ENCODE measurements around the gene SEMA3F.
"Not testable (repeated sequence)": the region's sequence is repeated elsewhere in the genome, so short reads cannot be mapped to it uniquely, and the experiment has no call there.

Gene SEMA3F

DNA sequence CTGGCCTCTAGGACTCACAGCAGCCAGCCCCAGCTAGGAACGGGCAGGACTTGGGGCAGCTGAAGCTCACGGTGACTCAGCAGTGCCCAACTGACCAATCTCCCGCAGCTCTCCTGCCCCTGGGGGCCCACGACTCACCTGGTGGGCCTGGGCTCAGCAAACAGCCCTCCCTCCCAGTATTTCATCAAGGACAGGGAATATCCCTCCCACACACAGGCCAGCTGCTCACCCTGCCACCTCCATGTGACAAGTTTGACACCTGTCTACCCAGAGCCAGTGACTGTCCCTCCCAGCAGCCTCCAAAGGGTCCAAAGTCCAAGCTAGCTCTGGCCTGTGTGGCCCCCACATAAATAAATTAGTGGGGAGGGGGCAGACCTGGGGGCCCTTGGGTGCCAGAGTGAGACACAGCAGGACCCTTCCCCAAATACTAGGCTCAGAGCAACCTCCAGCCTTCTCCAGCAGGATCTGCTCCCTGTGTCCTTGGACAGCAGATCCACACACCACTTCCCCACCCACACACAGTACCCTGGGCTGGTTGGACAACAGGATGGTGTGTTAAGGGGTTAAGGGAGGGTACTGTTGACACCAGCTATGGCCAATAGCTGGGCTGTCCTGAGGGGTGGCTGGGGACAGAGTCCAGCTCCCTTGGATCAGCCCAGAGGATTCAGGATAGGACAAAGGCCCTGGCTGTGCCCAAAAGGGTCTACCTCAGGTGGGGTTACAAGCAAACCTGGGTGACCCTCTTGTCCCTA lies 40.6 kb downstream of the SEMA3F start:
- DNase-seq, result no peak

DNA sequence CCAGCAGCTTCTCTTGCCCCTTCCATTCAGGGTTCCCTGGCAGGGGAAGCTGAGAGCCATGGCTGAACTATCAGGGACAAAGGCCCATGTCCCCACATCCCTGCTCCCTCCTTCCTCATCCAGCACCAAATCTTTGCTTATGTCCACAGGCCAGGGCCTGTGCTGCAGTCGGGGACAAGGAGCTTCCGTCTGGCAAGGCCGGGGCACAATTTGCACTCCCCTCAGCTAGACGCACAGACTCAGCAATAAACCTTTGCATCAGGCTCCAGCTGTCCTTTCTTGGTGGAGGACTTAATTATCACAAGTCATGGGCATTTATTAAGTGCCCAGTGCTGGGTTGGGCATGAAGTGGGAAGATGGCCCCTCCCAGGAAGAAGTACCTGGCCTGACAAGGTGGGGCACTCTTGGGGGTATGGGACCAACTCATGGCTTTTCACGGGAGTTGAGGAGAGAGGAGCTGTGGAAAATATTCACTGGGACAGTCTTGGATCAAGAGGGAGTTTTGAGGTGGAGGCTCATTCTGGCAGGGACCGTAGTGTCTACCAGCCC lies 41.2 kb downstream of the SEMA3F start:
- no peak for DNase-seq

DNA sequence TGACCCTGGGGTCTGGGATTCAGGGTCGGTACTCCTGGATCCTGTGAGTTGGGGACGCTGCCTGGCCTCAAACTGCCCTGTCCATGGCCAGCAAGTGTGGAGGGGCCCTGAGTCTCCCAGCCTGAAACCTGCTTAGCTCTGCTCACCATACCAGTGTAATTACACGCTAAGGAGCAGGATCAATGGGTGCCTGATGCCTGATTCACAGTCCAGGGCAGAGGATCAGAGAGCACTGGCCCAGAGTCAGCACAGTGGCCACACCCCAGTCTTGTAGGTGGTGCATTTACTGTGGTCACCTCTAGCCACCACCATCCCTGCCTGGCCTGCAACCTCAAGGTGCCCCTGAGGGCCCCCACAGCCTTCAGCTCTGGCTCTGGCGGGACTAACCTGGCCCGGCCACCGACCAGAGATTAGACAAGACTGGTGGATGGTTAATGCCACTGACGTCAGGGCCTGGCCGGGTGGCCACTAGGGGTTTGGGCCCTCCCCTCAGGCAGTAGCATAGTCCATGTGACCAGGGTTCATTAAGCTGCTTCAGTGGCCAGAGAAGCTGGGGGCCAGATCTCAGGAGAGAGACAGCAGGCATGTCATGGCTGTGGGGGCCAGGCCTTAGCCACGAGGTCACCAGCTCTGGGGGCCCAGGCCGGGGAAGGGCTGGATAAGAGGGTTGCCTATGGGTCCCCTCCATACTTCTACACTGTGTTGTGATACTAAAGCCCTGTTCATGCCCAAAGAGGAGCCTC lies 46.6 kb downstream of the SEMA3F start:
- no peak for DNase-seq

DNA sequence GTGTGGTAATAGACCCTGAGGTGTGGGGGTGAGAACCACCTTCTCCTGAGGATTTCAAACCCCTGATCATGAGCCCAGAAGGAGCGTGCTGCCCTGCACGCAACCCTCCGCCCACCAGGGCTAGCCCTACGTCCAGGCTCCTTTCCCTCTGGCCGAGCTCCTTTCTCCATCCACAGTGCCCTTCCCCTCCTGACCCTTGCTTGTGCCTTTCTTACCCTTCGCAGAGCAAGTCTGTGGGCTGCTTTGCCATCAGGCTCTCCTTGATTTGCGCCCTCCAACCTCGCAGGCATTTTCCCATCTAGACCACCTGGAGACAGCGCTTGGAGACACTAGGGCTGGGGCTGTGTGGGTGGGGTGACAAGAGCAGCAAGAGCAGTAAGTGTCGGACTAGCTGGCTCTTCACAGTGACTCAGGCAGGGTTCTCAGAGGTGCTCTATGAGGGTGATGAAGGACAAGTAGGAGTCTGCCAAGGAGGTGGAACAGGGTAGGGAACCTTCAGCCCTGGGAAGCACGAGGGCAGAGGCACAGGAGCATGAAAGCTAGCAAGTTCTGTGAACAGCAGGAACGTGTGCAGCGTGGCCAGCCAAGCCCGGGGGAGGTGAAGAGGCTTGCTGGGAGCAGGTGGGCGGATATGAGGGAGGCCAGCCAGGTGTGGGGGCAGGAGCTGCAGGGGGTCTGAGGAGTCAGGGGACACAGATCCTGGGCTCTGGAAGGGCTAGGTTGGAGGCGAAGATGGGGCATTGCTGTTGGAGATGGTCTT lies 47.4 kb downstream of the SEMA3F start:
- DNase-seq, result no peak

DNA sequence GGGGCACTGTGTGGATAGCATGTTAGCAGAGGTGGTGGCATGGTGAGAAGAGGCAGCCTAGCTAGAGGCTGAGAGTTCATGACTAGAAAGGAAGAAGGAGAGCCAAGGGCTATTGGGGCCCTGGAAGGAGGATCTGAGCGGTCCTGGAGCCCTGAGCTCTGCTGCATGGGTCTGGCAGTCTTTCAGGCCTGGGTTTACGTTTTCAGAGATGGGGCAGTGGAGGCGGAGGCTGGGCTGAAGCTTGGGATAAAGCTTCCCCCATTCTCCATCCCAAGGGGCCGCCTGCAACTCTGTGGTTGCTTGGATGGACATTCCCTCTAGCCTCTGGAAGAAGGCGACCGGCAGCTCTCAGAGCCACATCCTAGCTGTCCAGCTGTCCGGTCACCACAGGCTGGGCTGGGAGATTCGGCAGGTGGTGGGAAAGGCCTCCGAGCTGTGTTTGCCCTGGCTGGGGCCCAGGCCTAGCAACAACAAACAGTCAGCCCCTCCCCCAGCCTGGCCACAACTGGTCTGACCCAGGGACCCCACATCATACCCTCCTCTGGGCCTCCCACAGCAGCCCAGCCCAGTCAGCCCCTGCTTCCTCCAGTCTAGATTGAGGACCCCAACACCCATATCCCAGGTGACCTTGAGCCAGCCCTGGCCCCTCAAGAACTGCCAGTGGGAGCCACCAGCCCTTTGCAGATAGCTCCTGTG lies 48.1 kb downstream of the SEMA3F start:
- no peak for DNase-seq

DNA sequence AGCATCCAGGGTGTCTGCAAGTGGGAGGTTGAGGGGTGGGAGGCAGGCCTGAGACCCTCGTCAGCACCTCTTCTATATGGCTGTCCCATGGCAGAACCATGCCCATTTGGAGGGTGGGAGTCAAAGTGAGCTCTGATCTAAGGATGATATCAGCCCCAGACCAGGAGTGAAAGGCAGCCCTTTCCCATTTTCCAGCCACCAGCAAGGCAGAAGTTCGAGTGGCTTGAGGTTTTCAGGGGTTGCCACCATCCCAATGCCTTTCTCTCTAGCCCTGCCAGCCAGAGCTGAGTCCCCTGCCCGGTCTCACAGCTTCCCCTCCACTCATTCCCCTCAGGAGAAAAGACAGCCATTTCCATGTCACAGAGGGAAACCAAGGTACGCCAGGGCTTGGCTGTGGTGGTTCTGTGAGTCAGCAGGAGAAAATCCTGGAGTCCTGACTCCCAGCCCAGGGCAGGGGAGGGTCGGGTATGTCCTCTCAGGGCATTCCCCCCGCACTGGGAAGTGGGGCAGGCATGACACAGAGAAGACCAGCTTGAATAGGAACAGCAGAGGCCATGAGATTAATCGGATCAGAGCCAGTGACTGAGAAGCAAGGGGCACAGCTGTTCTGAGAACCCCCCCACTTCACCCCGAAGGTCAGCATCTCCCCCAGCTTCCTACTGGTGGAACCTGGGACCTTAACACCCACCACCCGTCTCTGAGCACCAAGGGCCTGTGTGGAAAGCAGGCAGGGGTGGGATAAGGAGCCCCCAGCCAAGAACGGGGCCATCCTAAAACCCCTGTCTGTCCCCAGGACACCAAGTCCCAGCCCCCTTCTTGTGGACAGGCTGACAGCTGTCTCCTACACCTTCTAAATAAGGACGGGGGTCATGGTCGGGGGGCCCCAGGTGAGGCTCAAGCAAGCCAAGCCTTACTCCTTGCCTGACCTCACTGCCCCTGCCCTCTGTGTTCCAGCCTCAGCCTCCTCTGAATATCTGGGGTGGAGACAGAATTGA lies 49.0 kb downstream of the SEMA3F start:
- DNase-seq, result no peak

DNA sequence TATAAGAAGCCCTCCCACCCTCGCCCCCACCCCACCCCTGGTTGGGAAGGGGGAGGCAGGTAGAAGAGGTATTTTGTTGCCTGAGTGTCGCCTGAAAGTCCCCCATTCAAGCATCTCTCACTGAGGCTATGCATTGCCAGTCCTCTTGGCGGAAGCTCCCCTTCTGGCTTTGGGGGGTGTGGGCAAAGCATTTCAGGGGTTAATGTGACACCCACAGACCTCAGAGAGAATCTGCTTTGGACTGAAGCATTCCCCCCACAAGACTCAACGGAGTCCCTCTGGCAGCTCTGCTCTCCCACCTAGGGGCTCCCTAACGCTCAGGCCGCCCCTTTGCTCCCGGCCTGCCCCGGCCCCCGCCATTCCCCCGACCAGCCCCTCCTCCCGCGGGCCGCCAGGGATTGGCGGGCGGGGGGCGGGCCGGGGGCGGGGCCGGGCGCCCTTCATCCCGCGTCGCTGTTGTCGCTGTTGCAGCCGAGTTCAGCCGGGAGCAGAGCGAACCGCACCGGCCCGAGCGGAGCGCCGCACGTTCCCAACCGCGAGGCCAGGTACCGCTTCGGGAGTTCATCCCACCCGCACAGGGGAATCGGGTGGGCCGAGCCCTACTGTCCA lies 49.8 kb downstream of the SEMA3F start, which contains the start of gene SLC38A3:
TSS of gene SLC38A3 (plus strand) at position 468 of the 609 bp plus-strand sequence. CDS start 8,929 bp downstream, outside the sequence.
- no peak for DNase-seq

DNA sequence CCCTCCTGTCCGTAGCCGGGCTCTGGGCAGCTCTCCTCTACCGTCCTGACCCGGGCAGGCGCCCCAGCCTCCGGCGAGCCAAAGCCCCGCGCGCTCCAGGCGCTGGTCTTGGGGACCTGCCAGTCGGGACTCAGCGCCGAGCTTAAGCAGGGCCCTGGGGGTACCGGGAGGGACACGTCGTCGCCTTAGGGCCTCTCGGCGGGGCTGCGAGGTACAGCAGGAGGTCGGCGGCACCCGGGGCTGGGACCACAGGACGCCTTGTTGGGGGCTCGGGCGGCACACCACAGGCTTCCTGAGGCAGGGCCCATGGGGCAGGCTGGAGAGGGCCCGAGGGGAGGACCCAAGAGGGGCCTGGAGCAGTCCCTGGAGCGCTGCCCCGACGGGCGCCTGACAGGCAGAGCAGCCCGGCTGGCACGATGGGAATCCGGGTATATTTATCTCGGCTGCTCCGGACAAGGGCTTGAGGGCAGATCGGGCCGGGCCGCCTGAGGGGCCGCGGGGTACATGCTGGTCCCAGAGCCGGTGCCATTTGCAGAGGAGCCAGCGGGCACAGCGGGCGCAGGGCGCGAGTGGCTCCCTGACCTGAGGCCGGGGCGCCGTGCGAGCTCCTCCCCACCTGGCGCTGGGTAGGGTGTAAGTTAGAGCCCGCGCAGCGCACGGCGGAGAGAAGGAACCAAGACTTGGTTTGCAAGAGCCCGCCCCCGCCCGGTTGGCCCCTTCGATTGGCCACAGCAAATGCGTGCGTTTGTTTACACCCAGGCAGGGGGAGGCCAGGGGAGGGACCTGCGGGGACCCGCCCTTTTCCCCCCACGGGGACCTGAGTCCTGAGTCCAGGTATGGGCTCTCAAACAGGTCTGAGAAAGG lies 50.5 kb downstream of the SEMA3F start:
- no peak for DNase-seq

DNA sequence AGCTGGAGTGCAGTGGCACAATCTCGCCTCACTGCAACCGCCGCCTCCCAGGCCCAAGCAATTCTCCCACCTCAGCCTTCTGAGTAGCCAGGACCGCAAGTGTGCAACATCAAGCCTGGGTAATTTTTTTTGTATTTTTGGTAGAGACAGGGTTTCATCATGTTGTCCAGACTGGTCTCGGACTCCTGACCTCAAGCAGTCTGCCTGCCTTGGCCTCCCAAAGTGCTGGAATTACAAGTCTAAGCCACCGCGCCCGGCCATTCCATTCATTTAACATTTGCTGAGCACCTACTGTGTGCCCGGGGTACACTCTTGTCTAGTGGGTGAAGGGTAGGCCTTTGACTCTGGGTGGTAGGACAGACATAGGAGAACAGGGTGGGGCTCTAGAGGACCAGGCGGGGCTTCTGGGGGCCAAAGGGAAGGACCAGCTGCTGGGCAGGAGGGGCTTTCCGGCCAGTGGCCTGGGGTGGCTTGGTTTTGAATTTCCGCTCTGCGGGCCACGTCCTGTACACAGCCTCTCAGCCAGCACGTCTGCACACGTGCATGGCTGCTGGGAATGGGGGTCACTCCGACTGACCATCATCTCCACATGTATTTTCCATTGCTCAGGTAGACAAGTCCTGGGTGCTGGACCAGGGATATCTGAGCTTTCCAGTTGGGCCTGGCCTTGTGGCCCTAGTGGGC lies 52.4 kb downstream of the SEMA3F start:
- no peak for DNase-seq

DNA sequence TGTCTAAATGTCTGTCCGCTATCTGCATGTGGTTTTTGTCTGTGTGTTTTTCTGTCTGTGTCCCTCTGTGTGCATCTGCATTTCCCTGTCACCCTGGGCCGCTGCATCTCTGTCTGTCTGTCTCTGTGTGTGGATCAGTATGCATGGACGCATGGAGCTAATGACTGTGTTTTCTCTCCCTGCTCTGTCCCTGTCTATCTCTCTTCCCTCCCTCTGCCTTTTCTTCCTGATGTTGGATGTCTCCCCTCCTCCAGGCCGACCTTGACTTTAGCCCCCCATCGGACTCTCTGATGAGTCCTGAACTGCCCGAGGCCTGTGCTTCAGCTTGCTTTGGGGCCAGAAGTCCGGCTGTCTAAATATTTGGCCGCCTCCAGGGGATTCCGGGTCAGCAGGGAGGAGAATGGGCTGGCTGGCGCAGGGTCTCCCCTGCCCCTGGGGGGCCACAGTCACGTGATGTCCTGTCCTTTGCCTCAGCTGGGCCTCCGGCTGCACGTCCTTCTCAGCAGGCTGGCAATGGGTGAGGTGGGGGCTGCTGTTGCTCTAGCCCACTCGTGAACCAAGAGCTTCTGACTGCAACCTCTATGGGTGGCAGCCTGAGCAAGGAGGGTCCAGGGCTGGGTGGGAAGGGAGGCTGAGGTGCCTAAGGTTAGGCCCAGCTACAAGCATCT lies 53.7 kb downstream of the SEMA3F start:
- DNase-seq, result no peak

DNA sequence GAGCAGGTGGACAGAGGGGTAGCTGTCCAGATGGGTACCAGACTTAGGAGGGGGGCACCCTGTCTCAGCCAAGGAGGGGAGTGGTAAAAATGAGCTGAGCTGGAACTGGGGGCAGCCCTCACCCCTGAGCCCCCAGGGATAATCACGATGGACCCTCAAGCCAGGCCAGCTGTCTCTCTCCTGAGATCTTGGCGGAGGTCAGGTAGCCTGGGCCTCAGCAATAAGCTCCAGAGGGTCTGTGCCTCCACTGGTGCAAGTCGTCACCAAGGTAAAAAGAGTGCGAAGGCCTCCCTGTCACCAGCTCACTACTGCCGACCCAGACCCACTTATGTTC lies 55.0 kb downstream of the SEMA3F start:
- DNase-seq, result no peak

DNA sequence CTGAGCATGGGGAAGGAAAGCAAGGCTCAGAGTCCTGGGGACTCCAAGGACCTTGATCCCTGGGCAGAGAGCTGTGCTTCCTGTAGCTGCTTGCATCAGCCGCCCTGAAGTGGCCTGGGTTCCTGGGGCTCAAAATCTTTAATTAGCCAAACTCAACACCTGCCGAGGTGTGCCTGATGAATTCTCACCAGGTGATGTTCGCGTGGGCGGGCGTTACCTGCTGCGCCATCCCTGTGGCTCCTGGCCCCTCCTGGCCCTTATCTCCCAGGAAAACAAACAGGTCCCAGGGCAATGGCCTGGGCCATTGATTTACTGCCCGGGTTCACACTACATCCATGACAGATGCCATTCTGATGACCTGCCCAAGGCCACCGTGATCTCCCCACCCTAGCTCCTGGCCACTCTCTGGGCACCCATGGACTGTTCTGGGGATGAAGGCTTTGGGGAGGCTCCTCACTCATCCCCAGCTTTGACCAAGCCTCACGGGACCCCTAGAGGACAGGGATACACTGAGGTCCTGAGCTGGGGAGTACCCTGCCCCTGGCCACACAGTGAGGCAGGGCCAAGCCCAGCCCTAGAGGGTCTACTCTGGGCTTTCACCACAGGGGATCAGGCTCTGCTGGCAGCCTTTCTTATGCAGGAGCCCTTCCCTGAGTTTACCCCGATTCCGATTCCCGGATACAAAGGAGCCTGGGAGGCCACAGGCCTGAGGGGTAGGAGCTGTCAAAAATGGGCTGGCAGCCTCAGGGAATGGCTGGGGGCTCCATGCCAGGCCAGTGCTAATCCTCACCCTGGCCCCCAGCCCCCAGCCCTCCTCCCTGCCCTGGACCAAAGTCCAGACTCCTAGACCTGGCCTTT lies 55.6 kb downstream of the SEMA3F start:
- DNase-seq, result no peak

DNA sequence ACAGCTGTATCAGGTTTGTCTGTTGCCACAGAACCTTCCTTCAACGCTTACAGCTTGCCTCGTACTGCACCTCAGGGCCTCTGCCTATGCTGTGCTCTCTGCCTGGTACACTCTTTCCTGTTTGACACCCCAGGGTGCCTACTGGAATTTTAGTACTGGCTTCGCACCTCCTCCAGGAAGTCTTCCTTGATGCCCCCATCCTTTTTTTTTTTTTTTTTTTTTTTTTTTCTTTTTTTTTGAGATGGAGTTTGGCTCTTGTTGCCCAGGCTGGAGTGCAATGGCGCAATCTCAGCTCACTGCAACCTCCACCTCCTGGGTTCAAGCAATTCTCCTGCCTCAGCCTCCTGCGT lies 56.2 kb downstream of the SEMA3F start:
- not testable (repeated sequence) for DNase-seq

DNA sequence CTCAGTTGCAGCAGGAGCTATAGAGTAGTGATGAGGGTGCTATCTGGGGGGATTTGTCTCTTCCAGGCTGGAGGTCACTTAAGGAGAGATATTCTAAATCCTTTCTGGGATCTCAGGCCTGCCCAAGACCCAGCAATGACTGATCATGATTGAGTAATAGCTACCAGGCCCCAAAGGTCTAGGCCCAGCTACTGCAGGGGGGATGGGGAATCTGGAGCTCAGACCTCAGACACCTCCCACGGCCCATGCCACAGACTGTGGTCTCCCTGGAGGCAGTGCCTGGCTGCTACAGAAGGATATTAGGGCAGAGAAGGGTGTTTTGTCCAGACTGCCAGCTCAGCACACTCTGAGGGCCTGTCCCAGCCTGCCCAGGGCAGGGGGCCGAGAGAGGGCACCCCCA lies 56.8 kb downstream of the SEMA3F start:
- no peak for DNase-seq

DNA sequence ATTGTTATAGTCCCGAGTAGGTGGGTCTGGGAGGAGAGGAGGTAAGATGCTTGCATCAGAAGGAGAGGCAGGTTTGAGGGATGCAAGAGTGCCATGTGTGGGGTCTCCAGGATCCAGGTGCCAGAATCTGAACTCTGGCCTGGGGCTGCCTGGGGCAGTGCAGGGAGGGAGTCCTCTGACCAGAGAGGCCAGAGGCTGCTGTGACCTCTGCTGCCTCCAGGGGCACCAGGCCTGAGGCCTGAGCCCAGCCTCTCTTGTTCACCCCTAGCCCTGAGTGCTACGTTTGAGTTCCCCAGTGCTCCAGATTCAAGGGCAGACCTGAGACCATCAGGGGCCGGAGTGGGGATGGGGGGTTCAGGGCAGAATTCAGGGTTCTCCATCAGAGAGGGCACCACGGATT lies 57.4 kb downstream of the SEMA3F start:
- no peak for DNase-seq

DNA sequence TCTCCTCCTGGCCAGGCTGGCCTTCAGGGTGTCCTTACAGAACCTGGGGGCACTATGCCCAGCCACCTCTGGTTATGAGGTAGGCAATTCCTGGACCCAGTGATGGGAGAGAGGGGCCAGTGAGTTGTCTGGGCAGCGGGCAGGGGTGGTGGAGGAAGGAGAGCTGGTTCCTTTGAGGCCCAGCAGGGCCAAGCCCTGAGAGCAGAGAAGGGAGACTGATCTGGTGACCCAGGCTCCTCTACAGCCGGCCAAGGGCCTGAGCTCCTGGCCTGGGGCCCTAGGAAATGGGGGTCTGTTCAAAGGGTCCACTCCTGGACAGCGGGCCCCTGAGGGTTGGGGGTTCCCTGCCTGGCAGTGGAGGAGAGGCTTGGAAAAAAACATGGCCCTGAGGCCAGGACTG lies 57.8 kb downstream of the SEMA3F start:
- DNase-seq, result no peak

DNA sequence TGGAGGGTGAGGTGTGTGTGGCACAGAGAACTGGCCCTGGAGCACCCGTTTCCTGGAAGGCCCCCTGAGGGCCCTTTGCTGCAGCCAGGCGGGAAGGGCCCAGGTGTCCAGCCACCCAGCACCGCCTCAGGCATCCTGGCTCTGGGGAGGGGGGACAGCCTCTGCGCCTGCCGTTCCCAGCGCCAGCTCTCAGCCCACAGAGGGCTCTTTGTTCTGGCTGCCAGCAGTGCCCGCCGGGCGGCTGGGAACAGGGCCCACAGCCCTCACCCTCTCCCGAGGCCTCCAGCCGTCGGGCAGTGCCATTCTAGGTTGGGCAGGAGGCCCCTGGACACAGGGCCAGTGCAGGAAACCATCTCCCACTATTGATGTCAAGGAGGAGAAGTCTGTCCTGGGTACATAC lies 58.2 kb downstream of the SEMA3F start:
- DNase-seq, result no peak

DNA sequence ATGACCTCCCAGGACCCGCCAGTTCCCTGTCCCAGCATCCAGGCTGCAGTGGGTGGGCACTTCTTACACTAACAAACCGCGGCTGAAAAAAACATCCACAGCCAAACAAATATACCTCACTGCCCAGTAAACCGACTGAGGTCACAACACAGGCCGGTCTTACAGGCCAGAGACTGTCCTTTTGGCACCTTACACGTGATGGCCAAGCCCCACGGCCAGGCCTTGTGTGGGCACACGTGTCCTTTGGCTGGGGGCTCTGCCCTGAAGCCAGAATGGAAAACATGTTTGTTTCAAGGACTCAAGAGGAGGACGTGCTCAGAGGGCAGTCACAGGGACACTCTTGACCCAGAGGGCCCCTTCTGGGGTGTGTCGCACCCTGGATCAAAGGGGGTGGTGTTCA lies 59.7 kb downstream of the SEMA3F start:
- DNase-seq, result no peak

Data from NCI-H1436 treated with DMSO at 0.1 percent for 48 hours (cell line).